Trophoblast cell (in vitro differentiated cells and primary cell): ENCODE results near the gene LY6G6D.
A peak's percentile ranks its signal among the peaks of the same experiment; 100 is the strongest.

Experiments
- DNase-seq, 2 donors: peaks; one replicate each; pipeline ENCODE4 v3.0.0-alpha.2; 2016
- H2AFZ ChIP-seq: 2 replicates; pipeline ENCODE4 v1.6.1; 2013; ENCODE audit warnings: low read length, moderate library complexity, mild to moderate bottlenecking; ENCODE audit not compliant: insufficient read depth, poor library complexity
- H2AK5ac ChIP-seq: 2 replicates; pipeline ENCODE4 v1.6.1; 2013; ENCODE audit warnings: mild to moderate bottlenecking, low read length
- H2BK120ac ChIP-seq: 2 replicates; pipeline ENCODE4 v1.6.1; 2013; ENCODE audit warnings: low read length, mild to moderate bottlenecking, moderate library complexity; ENCODE audit not compliant: insufficient read depth, poor library complexity
- H2BK12ac ChIP-seq: 2 replicates; pipeline ENCODE4 v1.6.1; 2013; ENCODE audit warnings: mild to moderate bottlenecking, low read length, moderate library complexity
- H2BK5ac ChIP-seq: 2 replicates; pipeline ENCODE4 v1.6.1; 2013; ENCODE audit warnings: low read length, low read depth, moderate library complexity, mild to moderate bottlenecking; ENCODE audit not compliant: poor library complexity
- H3K14ac ChIP-seq: 2 replicates; pipeline ENCODE4 v1.6.1; 2013; ENCODE audit warnings: mild to moderate bottlenecking, low read length
- H3K18ac ChIP-seq: 2 replicates; pipeline ENCODE4 v1.6.1; 2013; ENCODE audit warnings: mild to moderate bottlenecking, low read length
- H3K23ac ChIP-seq: 2 replicates; pipeline ENCODE4 v1.6.1; 2013; ENCODE audit warnings: low read length
- H3K27ac ChIP-seq: 2 replicates; pipeline ENCODE4 v1.5.1; 2013; ENCODE audit warnings: low read depth, mild to moderate bottlenecking, inconsistent platforms, low read length, moderate library complexity
- H3K27me3 ChIP-seq: 2 replicates; pipeline ENCODE4 v1.6.1; 2013; ENCODE audit warnings: inconsistent platforms, mild to moderate bottlenecking, low read length, moderate library complexity; ENCODE audit not compliant: insufficient read depth
- H3K36me3 ChIP-seq, 2 experiments: 1 replicate in 1 of 2; 2 replicates in 1 of 2; pipeline ENCODE4 v1.6.1; 2013; ENCODE audit warnings: low read length in 2 of 2, mild to moderate bottlenecking in 2 of 2, moderate library complexity in 1 of 2; ENCODE audit not compliant: insufficient read depth in 2 of 2, control insufficient read depth in 1 of 2
- H3K4ac ChIP-seq: 2 replicates; pipeline ENCODE4 v1.6.1; 2013; ENCODE audit warnings: low read depth, mild to moderate bottlenecking, low read length, moderate library complexity
- H3K4me1 ChIP-seq, 2 experiments: 1 replicate in 1 of 2; 2 replicates in 1 of 2; pipeline ENCODE4 v1.6.1; 2013; ENCODE audit warnings: low read length in 2 of 2, mild to moderate bottlenecking in 2 of 2, moderate library complexity in 1 of 2; ENCODE audit not compliant: insufficient read depth in 2 of 2, control insufficient read depth in 1 of 2
- H3K4me2 ChIP-seq: 2 replicates; pipeline ENCODE4 v1.6.1; 2013; ENCODE audit warnings: inconsistent platforms, mild to moderate bottlenecking, low read length, moderate library complexity
- H3K4me3 ChIP-seq: 2 replicates; pipeline ENCODE4 v1.5.1; 2013; ENCODE audit warnings: mild to moderate bottlenecking, low read depth, low read length, inconsistent platforms
- H3K79me1 ChIP-seq: one replicate; pipeline ENCODE4 v1.6.1; 2013; ENCODE audit warnings: low read length
- H3K79me2 ChIP-seq: 2 replicates; pipeline ENCODE4 v1.6.1; 2013; ENCODE audit warnings: low read length, mild to moderate bottlenecking; ENCODE audit not compliant: control insufficient read depth, insufficient read depth, poor library complexity
- H3K9ac ChIP-seq: 2 replicates; pipeline ENCODE4 v1.6.1; 2013; ENCODE audit warnings: mild to moderate bottlenecking, low read length
- H3K9me3 ChIP-seq: 2 replicates; pipeline ENCODE4 v1.6.1; 2013; ENCODE audit warnings: low read depth, mild to moderate bottlenecking, control low read depth, inconsistent platforms, low read length; ENCODE audit not compliant: insufficient read depth
- H4K12ac ChIP-seq: 2 replicates; pipeline ENCODE4 v1.6.1; 2013; ENCODE audit warnings: low read depth, mild to moderate bottlenecking, low read length, moderate library complexity
- H4K8ac ChIP-seq: 2 replicates; pipeline ENCODE4 v1.6.1; 2013; ENCODE audit warnings: low read depth, mild to moderate bottlenecking, low read length, moderate library complexity
- H4K91ac ChIP-seq: one replicate; pipeline ENCODE4 v1.6.1; 2013; ENCODE audit warnings: low read depth, mild to moderate bottlenecking, low read length, moderate library complexity
- WGBS: extraction: QIAGEN DNeasy Blood & Tissue Kit; methylation state at CpG from one replicate; pipeline ENCODE4 v1.1.7; 2013; ENCODE audit warnings: missing lambda C conversion rate; ENCODE audit not compliant: insufficient read length, insufficient coverage; ENCODE audit errors: extremely low coverage; 5-methylcytosine and 5-hydroxymethylcytosine counted together

Gene LY6G6D

DNA sequence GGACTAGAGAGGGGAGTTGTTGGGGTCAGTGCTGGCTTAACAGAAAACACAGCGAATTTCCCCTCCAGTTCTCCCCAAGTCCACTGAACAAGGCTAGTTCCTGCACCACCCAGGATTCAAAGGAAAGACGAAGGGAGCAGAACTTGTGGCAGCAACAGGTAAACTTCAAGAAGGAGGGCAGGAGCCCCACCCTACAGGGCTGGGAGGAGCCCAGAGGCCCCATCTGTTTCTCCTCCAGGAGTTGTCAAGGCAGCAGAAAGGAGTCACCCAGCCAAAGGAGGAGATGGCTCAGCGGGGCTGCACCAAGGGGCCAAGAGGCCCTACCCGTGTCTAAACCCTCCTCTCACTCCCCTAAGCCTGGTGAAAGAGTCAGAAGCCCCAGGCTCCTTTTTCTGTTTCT is 49.0 kb downstream of the LY6G6D start:
- Histone ChIP-seq H2BK12ac (no peak overlapping the region), H3K79me1 (peaks cover 4% of the 10 kb centered on the region), H2AK5ac (no peak overlapping the region), H2BK120ac (no peak overlapping the region), H3K36me3 (peaks cover 0 to 3% of the 10 kb centered on the region in 2 experiments), H3K27me3 (no peaks in the 10 kb centered on the region), H3K9ac (no peak overlapping the region), H4K91ac (no peak overlapping the region), H3K23ac (no peak overlapping the region), H3K4me2 (no peak overlapping the region), H3K79me2 (no peaks in the 10 kb centered on the region), H3K4ac (no peak overlapping the region), H3K4me3 (no peak overlapping the region), H4K12ac (no peak overlapping the region), H2AFZ (no peak overlapping the region), H2BK5ac (no peak overlapping the region), H3K18ac (no peak overlapping the region), H3K27ac (no peak overlapping the region), H3K4me1 (peaks cover 13 to 21% of the 10 kb centered on the region in 2 experiments), H3K14ac (no peak overlapping the region), H4K8ac (no peak overlapping the region), H3K9me3 (peaks cover 2% of the 10 kb centered on the region)
- no CpG with 5 or more reads among the region's 4 CpGs for WGBS
- no peak for DNase-seq

GRCh38 chr6:31765559-31765909 is 50.4 kb downstream of the LY6G6D start:
- H3K4me2 ChIP-seq, result no peak overlapping the region
- H3K79me2 ChIP-seq, result no peaks in the 10 kb centered on the region
- no peak overlapping the region for H2BK12ac ChIP-seq
- H3K79me1 ChIP-seq, result peaks cover 4% of the 10 kb centered on the region
- H3K18ac ChIP-seq, result no peak overlapping the region
- H4K12ac ChIP-seq, result no peak overlapping the region
- peaks cover 11 to 21% of the 10 kb centered on the region in 2 experiments for H3K4me1 ChIP-seq
- H2AK5ac ChIP-seq, result no peak overlapping the region
- no peak overlapping the region for H3K4ac ChIP-seq
- WGBS, result no CpG with 5 or more reads among the region's 9 CpGs
- H4K8ac ChIP-seq, result no peak overlapping the region
- no peak overlapping the region for H3K9ac ChIP-seq
- H2BK5ac ChIP-seq, result no peak overlapping the region
- no peak overlapping the region for H2AFZ ChIP-seq
- DNase-seq, result no peak
- no peaks in the 10 kb centered on the region for H3K9me3 ChIP-seq
- H3K36me3 ChIP-seq, result no peaks in the 10 kb centered on the region
- no peak overlapping the region for H3K4me3 ChIP-seq
- H4K91ac ChIP-seq, result no peak overlapping the region
- no peaks in the 10 kb centered on the region for H3K27me3 ChIP-seq
- H3K14ac ChIP-seq, result no peak overlapping the region
- no peak overlapping the region for H2BK120ac ChIP-seq
- no peak overlapping the region for H3K23ac ChIP-seq
- no peak overlapping the region for H3K27ac ChIP-seq

DNA sequence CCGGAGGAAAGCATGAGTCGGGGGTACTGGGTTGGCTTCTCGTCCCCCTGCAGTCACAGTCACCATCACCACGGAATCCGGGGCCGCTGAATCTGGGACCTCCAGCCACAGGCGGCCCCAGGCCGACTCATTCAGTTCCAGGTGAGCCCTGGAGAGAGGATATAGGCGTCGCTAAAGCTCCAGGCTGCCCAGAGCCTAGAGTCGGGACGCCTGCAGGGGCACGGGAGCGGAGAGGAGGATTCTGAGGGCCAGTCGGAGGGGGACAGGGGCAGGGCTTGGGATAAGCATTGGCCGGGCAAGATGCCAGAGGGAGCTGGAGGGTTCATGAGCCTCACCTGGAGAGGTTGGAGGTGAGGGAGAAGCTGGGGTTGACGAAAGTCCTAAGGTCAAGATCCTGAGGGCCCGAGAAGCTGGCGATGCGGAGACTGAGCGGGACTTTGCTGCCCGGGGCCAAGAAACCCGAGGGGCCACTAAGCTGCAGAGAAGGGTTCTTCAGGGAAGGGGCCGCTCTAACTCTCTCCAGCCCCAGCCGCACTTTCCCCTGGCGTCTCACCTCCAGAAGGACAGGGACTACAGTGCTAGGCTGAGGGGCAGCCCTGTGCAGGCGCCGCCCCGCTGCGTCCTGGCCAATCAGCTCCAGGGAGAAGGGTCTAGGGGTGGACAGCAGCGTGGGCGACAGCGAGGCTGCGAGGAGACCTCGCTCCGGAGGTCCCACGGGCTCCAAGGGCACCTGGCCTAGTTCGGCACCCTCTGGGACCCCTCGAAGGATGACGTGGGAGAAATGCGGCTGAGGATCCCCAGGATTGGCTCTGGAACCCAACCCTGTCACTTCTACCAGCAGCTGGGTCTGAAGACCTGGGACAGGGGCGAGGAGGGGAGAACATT is 51.0 kb downstream of the LY6G6D start:
- H3K27me3 ChIP-seq, result no peaks in the 10 kb centered on the region
- H3K4me2 ChIP-seq, result peak overlapping the region; percentile 55
- no peak overlapping the region for H2BK5ac ChIP-seq
- no peak overlapping the region for H2BK120ac ChIP-seq
- no peak overlapping the region for H3K18ac ChIP-seq
- H3K9me3 ChIP-seq, result no peaks in the 10 kb centered on the region
- H3K9ac ChIP-seq, result no peak overlapping the region
- H3K4me3 ChIP-seq, result no peak overlapping the region
- H3K4me1 ChIP-seq, result peaks cover 11 to 21% of the 10 kb centered on the region in 2 experiments
- H3K14ac ChIP-seq, result no peak overlapping the region
- peaks cover 4% of the 10 kb centered on the region for H3K79me1 ChIP-seq
- no peaks in the 10 kb centered on the region for H3K36me3 ChIP-seq
- no peak overlapping the region for H4K12ac ChIP-seq
- no CpG with 5 or more reads among the region's 42 CpGs for WGBS
- DNase-seq, result peak in 1 of 2 donors; percentile 57
- H3K27ac ChIP-seq, result no peak overlapping the region
- H3K4ac ChIP-seq, result no peak overlapping the region
- H3K23ac ChIP-seq, result no peak overlapping the region
- H2AFZ ChIP-seq, result no peak overlapping the region
- no peaks in the 10 kb centered on the region for H3K79me2 ChIP-seq
- H4K8ac ChIP-seq, result no peak overlapping the region
- no peak overlapping the region for H2BK12ac ChIP-seq
- no peak overlapping the region for H4K91ac ChIP-seq
- H2AK5ac ChIP-seq, result peak overlapping the region; percentile 1

DNA sequence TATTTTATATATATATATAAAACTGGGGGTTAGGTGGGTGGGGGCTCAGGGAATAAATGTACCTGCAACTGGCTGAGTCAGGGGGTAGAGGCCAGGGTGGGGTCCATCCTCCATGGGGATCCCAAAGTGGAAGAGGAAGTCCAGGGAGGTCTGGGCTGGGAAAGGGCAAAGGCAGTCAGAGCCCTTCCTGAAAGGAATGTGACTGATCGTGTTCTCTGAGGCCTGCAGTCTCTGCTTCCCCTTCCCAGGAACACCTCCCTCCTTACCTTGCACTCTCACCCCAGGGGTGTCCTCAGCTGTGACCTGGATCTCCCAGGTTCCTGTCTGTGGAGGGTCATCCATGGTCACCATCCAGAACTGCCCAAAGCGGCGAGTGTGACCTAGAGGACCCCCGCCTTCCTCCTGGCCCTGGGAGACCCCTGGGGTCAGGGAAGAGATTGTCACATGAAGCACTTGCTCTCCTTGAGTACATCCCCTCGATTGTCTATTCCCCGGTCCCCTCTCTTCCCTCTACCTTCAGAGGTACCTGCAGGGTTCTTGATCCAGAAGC is 52.0 kb downstream of the LY6G6D start:
- Histone ChIP-seq H3K4ac (no peak overlapping the region), H3K23ac (no peak overlapping the region), H3K79me1 (peaks cover 4% of the 10 kb centered on the region), H4K8ac (peak overlapping the region; percentile 2), H3K27ac (no peak overlapping the region), H3K4me1 (peaks cover 11 to 21% of the 10 kb centered on the region in 2 experiments), H3K4me2 (no peak overlapping the region), H2BK5ac (no peak overlapping the region), H3K14ac (no peak overlapping the region), H2BK12ac (peak overlapping the region; percentile 15), H2BK120ac (no peak overlapping the region), H3K18ac (peak overlapping the region; percentile 8), H4K91ac (peak overlapping the region; percentile 20), H3K79me2 (no peaks in the 10 kb centered on the region), H4K12ac (no peak overlapping the region), H2AFZ (no peak overlapping the region), H3K36me3 (no peaks in the 10 kb centered on the region), H2AK5ac (peak overlapping the region; percentile 18), H3K9ac (peak overlapping the region; percentile 31), H3K4me3 (no peak overlapping the region), H3K27me3 (no peaks in the 10 kb centered on the region), H3K9me3 (no peaks in the 10 kb centered on the region)
- no CpG with 5 or more reads among the region's 6 CpGs for WGBS
- DNase-seq, result no peak
